IMR-90 (cell line): Measurements from ENCODE around the gene FLCN. TPM values are rescaled to one million over a fixed set of nuclear protein-coding genes. Genes with fewer than 3 reads are reported as not detected.

Experiments used
- ATAC-seq: fragments of 200-7000 bp; cut with Tn5 transposase; 2 replicates; pipeline ENCODE4 v1.9.1; 2020; ENCODE audit warnings: low read depth, mild to moderate bottlenecking, moderate library complexity
- BruUV-seq: library from RNA; stranded (reverse); fragments of 400-500 nt; replicated peaks from 2 replicates; lab custom pipeline; 2021; lab: Mats Ljungman, UMichigan
- CTCF ChIA-PET: fragments of 300-600 bp; formaldehyde crosslinking; extraction: SDS; loops from one replicate; lab custom pipeline; 2021; ENCODE audit warnings: antibody characterized with exemption; lab: Yijun Ruan, JAX
- POLR2A ChIA-PET: fragments of 300-600 bp; sonication (Branson Sonifier 250); formaldehyde crosslinking; loops from one replicate; lab custom pipeline; 2022; ENCODE audit warnings: antibody characterized with exemption; ENCODE audit not compliant: unreplicated experiment; lab: Charles Lee
- DNase-seq: peaks from one replicate; pipeline ENCODE4 v3.0.0; 2013
- H2AFZ ChIP-seq: replicated peaks from 2 replicates; pipeline ENCODE3; 2013; ENCODE audit warnings: low read length, mild to moderate bottlenecking; ENCODE audit not compliant: poor library complexity
- H2AK5ac ChIP-seq: 2 replicates; pipeline ENCODE4 v1.6.1; 2013; ENCODE audit warnings: low read depth, low read length, inconsistent platforms
- H2AK9ac ChIP-seq: replicated peaks from 2 replicates; pipeline ENCODE3; 2013; ENCODE audit warnings: mild to moderate bottlenecking, low read depth, low read length, moderate library complexity; ENCODE audit not compliant: poor library complexity
- H2BK120ac ChIP-seq: 2 replicates; pipeline ENCODE4 v1.6.1; 2013; ENCODE audit warnings: low read depth, low read length, inconsistent platforms
- H2BK15ac ChIP-seq: 3 replicates; pipeline ENCODE4 v1.6.1; 2013; ENCODE audit warnings: low read depth, low read length, inconsistent platforms
- H2BK20ac ChIP-seq: 2 replicates; pipeline ENCODE4 v1.6.1; 2013; ENCODE audit warnings: low read depth, mild to moderate bottlenecking, inconsistent platforms, low read length, moderate library complexity
- H2BK5ac ChIP-seq: 2 replicates; pipeline ENCODE4 v1.6.1; 2013; ENCODE audit warnings: mild to moderate bottlenecking, low read depth, low read length, inconsistent platforms; ENCODE audit not compliant: poor library complexity, severe bottlenecking
- H3K14ac ChIP-seq: replicated peaks from 2 replicates; pipeline ENCODE4 v1.6.1; 2013; ENCODE audit warnings: low read depth, low read length, inconsistent platforms
- H3K18ac ChIP-seq: 2 replicates; pipeline ENCODE4 v1.6.1; 2013; ENCODE audit warnings: low read depth, low read length, control low read depth
- H3K23ac ChIP-seq: 2 replicates; pipeline ENCODE4 v1.6.1; 2013; ENCODE audit warnings: low read depth, low read length, inconsistent platforms
- H3K27ac ChIP-seq: 2 replicates; pipeline ENCODE4 v1.5.1; 2013; ENCODE audit warnings: mild to moderate bottlenecking, control low read depth, low read length; ENCODE audit not compliant: insufficient read depth
- H3K27me3 ChIP-seq: 2 replicates; pipeline ENCODE4 v1.6.1; 2013; ENCODE audit warnings: low read length; ENCODE audit not compliant: control insufficient read depth, insufficient read depth
- H3K36me3 ChIP-seq: 2 replicates; pipeline ENCODE4 v1.6.1; 2013; ENCODE audit warnings: low read length, mixed read lengths; ENCODE audit not compliant: control insufficient read depth, insufficient read depth
- H3K4ac ChIP-seq: 2 replicates; pipeline ENCODE4 v1.6.1; 2013; ENCODE audit warnings: low read depth, low read length, inconsistent platforms
- H3K4me1 ChIP-seq: 2 replicates; pipeline ENCODE4 v1.6.1; 2013; ENCODE audit warnings: low read length, mixed read lengths; ENCODE audit not compliant: control insufficient read depth, insufficient read depth
- H3K4me2 ChIP-seq: 2 replicates; pipeline ENCODE4 v1.6.1; 2013; ENCODE audit warnings: low read depth, mild to moderate bottlenecking, control low read depth, low read length, moderate library complexity
- H3K4me3 ChIP-seq: 2 replicates; pipeline ENCODE4 v1.5.1; 2013; ENCODE audit warnings: low read depth, mild to moderate bottlenecking, control low read depth, low read length, moderate library complexity; ENCODE audit not compliant: insufficient read depth
- H3K56ac ChIP-seq: 2 replicates; pipeline ENCODE4 v1.6.1; 2013; ENCODE audit warnings: low read length, inconsistent platforms; ENCODE audit not compliant: insufficient read depth; ENCODE audit errors: extremely low read depth
- H3K79me1 ChIP-seq, 2 experiments: 2 replicates each; pipeline ENCODE4 v1.6.1; 2013; ENCODE audit warnings: low read length in 2 of 2, inconsistent platforms in 1 of 2, low read depth in 1 of 2
- H3K9ac ChIP-seq: 2 replicates; pipeline ENCODE4 v1.6.1; 2013; ENCODE audit warnings: low read depth, low read length, control low read depth
- H3K9me1 ChIP-seq: 2 replicates; pipeline ENCODE4 v1.6.1; 2013; ENCODE audit warnings: low read length, inconsistent platforms; ENCODE audit not compliant: insufficient read depth
- H3K9me3 ChIP-seq: 2 replicates; pipeline ENCODE4 v1.6.1; 2013; ENCODE audit warnings: low read length; ENCODE audit not compliant: control insufficient read depth, insufficient read depth
- H4K20me1 ChIP-seq: 2 replicates; pipeline ENCODE4 v1.6.1; 2013; ENCODE audit warnings: low read length, inconsistent platforms; ENCODE audit not compliant: insufficient read depth
- H4K5ac ChIP-seq: 2 replicates; pipeline ENCODE4 v1.6.1; 2013; ENCODE audit warnings: mild to moderate bottlenecking, low read depth, low read length, control low read depth
- H4K8ac ChIP-seq, 2 experiments: 2 replicates each; pipeline ENCODE4 v1.6.1; 2013; ENCODE audit warnings: low read depth in 2 of 2, low read length in 2 of 2, control low read depth in 1 of 2, inconsistent platforms in 1 of 2
- H4K91ac ChIP-seq: 2 replicates; pipeline ENCODE4 v1.6.1; 2013; ENCODE audit warnings: low read depth, low read length, inconsistent platforms; ENCODE audit not compliant: insufficient read depth
- BHLHE40 ChIP-seq: fragments of 150-350 bp; IDR thresholded peaks from 2 replicates; pipeline ENCODE4 v1.6.1; 2016; ENCODE audit warnings: mild to moderate bottlenecking, low read depth, low read length
- CEBPB ChIP-seq: IDR thresholded peaks from 2 replicates; pipeline ENCODE4 v1.6.1; 2012; ENCODE audit warnings: low read depth, low read length, improper control_type of control experiment
- CHD1 ChIP-seq: IDR thresholded peaks from 2 replicates; pipeline ENCODE4 v1.6.1; 2012; ENCODE audit warnings: low read depth, low read length, improper control_type of control experiment
- FOS ChIP-seq: fragments of 150-350 bp; IDR thresholded peaks from 2 replicates; pipeline ENCODE4 v1.6.1; 2016; ENCODE audit warnings: low read depth, low read length
- MAFK ChIP-seq: IDR thresholded peaks from 2 replicates; pipeline ENCODE4 v1.6.1; 2012; ENCODE audit warnings: low read depth, low read length, improper control_type of control experiment
- MAZ ChIP-seq: IDR thresholded peaks from 2 replicates; pipeline ENCODE4 v1.6.1; 2012; ENCODE audit warnings: low read depth, mild to moderate bottlenecking, low read length, improper control_type of control experiment, moderate library complexity, borderline replicate concordance
- MXI1 ChIP-seq: IDR thresholded peaks from 2 replicates; pipeline ENCODE4 v1.6.1; 2012; ENCODE audit warnings: low read depth, mild to moderate bottlenecking, low read length, moderate library complexity, borderline replicate concordance
- NFE2L2 ChIP-seq: fragments of 150-350 bp; IDR thresholded peaks from 2 replicates; pipeline ENCODE4 v1.6.1; 2016; ENCODE audit warnings: low read depth, mild to moderate bottlenecking, low read length
- POLR2A ChIP-seq: IDR thresholded peaks from 2 replicates; pipeline ENCODE4 v1.6.1; 2012; ENCODE audit warnings: mild to moderate bottlenecking, low read depth, low read length
- RAD21 ChIP-seq: IDR thresholded peaks from 2 replicates; pipeline ENCODE4 v1.6.1; 2012; ENCODE audit warnings: low read length, improper control_type of control experiment
- RCOR1 ChIP-seq: IDR thresholded peaks from 2 replicates; pipeline ENCODE4 v1.6.1; 2012; ENCODE audit warnings: mild to moderate bottlenecking, low read length, improper control_type of control experiment; ENCODE audit not compliant: insufficient replicate concordance
- SMC3 ChIP-seq: fragments of 150-350 bp; IDR thresholded peaks from 2 replicates; pipeline ENCODE4 v1.6.1; 2016; ENCODE audit warnings: low read depth, mild to moderate bottlenecking, antibody characterized with exemption, low read length, moderate library complexity
- WGBS, 2 experiments: methylation state at CpG; one replicate each; pipeline versions ENCODE4 v1.1.5 to v1.1.7; 2013; ENCODE audit warnings: missing lambda C conversion rate in 2 of 2; ENCODE audit not compliant: insufficient read length in 1 of 2; ENCODE audit errors: extremely low coverage in 2 of 2; 5-methylcytosine and 5-hydroxymethylcytosine counted together
- dilution Hi-C: fragments of 300-500 bp; cut with HindIII; formaldehyde crosslinking; loops from one replicate; pipeline ENCODE4 v1.14.3; 2018; ENCODE audit warnings: low sequenced_read_pairs; ENCODE audit not compliant: unreplicated experiment
- in situ Hi-C: fragments of 300-500 bp; cut with MboI; formaldehyde crosslinking; loops from 3 replicates; pipeline ENCODE4 v1.14.3; 2019; ENCODE audit warnings: low sequenced_read_pairs, inconsistent platforms, mixed read lengths
- intact Hi-C: fragments of 100-400 bp; cut with micrococcal nuclease; formaldehyde crosslinking; loops from 2 replicates; pipeline ENCODE4 v1.10.0; 2022
- polyA plus RNA-seq, 3 experiments: library from polyadenylated mRNA; depleted of rRNA; stranded (reverse); fragments of >200 nt; gene quantifications; 2 replicates each; pipeline ENCODE4 v1.2.3, GENCODE V29; 2012; ENCODE audit warnings: low replicate concordance in 1 of 3
- total RNA-seq: library from RNA; depleted of rRNA; stranded (reverse); fragments of >200 nt; gene quantifications from 2 replicates; pipeline ENCODE4 v1.2.3, GENCODE V29; 2012
- TF ChIP-seq, protein P1 (sequence below): fragments of 150-350 bp; IDR thresholded peaks from 2 replicates; pipeline ENCODE4 v1.6.1; 2016; ENCODE audit warnings: low read depth, mild to moderate bottlenecking, low read length, moderate library complexity, borderline replicate concordance
- TF ChIP-seq, protein P2 (sequence below): conservative IDR thresholded peaks from 2 replicates; pipeline ENCODE4 v1.5.1; 2012; ENCODE audit warnings: mild to moderate bottlenecking, low read depth, low read length, improper control_type of control experiment
- TF ChIP-seq, protein P3 (sequence below): fragments of 150-350 bp; IDR thresholded peaks from 2 replicates; pipeline ENCODE4 v1.6.1; 2017; ENCODE audit warnings: mild to moderate bottlenecking, antibody characterized with exemption, low read length, low read depth

FLCN gene
- total and polyA plus RNA-seq, 2 of the 4 experiments (the other 2 are of a cell fraction): 16.8 to 24.8 TPM

DNA sequence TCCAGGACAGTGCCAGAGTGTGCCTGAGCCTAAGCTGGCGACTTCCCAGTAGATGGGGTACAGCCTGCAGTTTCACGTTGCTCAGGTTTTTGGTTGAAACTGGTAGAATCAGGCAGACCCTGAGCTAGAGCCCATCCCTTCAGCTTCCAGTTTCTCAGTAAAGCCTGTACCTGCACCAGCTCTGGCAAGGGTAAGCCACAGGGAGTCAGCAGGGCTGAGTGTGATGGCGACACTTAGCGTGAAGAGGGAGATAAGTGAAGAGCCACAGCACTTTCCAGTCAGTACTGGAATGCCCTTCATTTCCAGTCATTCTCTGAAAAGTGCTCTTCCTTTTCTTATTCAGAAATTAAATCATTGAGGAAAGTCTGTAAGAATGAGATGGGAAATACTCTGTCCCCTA, 53.2 kb downstream of the FLCN start:
- Histone ChIP-seq H4K91ac (no peak overlapping the region), H3K9me1 (peaks cover 3% of the 10 kb centered on the region), H3K27ac (no peak overlapping the region), H3K56ac (no peak overlapping the region), H3K27me3 (no peaks in the 10 kb centered on the region), H2BK5ac (no peak overlapping the region), H3K9me3 (no peaks in the 10 kb centered on the region), H2BK15ac (no peak overlapping the region), H3K18ac (no peak overlapping the region), H3K4me3 (no peak overlapping the region), H4K8ac (no peak overlapping the region), H3K79me1 (peaks cover 0 to 17% of the 10 kb centered on the region in 2 experiments; a peak in 3 of 4 replicates), H3K4me2 (no peak overlapping the region), H3K36me3 (peaks cover 52% of the 10 kb centered on the region), H2BK20ac (no peak overlapping the region), H2BK120ac (no peak overlapping the region), H3K14ac (no peak overlapping the region), H4K5ac (no peak overlapping the region), H4K20me1 (no peaks in the 10 kb centered on the region), H2AK5ac (no peak overlapping the region), H3K9ac (no peak overlapping the region), H3K23ac (no peak overlapping the region), H2AFZ (no peak overlapping the region), H3K4ac (no peak overlapping the region), H2AK9ac (no peak overlapping the region), H3K4me1 (0 out of 2 replicates have a peak, but pooled peaks cover 2% of the 10 kb centered on the region)
- POLR2A ChIA-PET: no interaction called here
- dilution Hi-C loops: no loop called here
- no CpG with 5 or more reads among the region's 4 CpGs for WGBS, 2 experiments
- ATAC-seq (no peak), DNase-seq (no peak)
- TF ChIP-seq NFE2L2: no peak
- no peak for TF ChIP-seq RAD21
- no peak for TF ChIP-seq CEBPB
- TF ChIP-seq, protein P1, sequence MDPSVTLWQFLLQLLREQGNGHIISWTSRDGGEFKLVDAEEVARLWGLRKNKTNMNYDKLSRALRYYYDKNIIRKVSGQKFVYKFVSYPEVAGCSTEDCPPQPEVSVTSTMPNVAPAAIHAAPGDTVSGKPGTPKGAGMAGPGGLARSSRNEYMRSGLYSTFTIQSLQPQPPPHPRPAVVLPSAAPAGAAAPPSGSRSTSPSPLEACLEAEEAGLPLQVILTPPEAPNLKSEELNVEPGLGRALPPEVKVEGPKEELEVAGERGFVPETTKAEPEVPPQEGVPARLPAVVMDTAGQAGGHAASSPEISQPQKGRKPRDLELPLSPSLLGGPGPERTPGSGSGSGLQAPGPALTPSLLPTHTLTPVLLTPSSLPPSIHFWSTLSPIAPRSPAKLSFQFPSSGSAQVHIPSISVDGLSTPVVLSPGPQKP: no peak
- no peak for TF ChIP-seq MAFK
- no peak for TF ChIP-seq BHLHE40
- no peak for TF ChIP-seq RCOR1
- TF ChIP-seq, protein P2, sequence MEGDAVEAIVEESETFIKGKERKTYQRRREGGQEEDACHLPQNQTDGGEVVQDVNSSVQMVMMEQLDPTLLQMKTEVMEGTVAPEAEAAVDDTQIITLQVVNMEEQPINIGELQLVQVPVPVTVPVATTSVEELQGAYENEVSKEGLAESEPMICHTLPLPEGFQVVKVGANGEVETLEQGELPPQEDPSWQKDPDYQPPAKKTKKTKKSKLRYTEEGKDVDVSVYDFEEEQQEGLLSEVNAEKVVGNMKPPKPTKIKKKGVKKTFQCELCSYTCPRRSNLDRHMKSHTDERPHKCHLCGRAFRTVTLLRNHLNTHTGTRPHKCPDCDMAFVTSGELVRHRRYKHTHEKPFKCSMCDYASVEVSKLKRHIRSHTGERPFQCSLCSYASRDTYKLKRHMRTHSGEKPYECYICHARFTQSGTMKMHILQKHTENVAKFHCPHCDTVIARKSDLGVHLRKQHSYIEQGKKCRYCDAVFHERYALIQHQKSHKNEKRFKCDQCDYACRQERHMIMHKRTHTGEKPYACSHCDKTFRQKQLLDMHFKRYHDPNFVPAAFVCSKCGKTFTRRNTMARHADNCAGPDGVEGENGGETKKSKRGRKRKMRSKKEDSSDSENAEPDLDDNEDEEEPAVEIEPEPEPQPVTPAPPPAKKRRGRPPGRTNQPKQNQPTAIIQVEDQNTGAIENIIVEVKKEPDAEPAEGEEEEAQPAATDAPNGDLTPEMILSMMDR: no peak
- no peak for TF ChIP-seq POLR2A
- no peak for TF ChIP-seq MXI1
- TF ChIP-seq, protein P3, sequence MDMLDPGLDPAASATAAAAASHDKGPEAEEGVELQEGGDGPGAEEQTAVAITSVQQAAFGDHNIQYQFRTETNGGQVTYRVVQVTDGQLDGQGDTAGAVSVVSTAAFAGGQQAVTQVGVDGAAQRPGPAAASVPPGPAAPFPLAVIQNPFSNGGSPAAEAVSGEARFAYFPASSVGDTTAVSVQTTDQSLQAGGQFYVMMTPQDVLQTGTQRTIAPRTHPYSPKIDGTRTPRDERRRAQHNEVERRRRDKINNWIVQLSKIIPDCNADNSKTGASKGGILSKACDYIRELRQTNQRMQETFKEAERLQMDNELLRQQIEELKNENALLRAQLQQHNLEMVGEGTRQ: no peak
- no peak for TF ChIP-seq FOS
- TF ChIP-seq SMC3: no peak
- no peak for TF ChIP-seq CHD1
- no peak for TF ChIP-seq MAZ
- intact Hi-C loops: no loop called here
- CTCF ChIA-PET: interaction anchor here (1.1 kb wide), 1 partner anchor 13 kb away, joined by 3 read pairs; no protein-coding TSS in a partner anchor
- BruUV-seq: no TSS peak
- in situ Hi-C loops: no loop called here
